Measurements from ENCODE around the gene KRTAP10-2. TPM values are rescaled to one million over a fixed set of nuclear protein-coding genes. Genes with fewer than 3 reads are reported as not detected.

The KRTAP10-2 gene
- total RNA-seq, 1 donor from 2014 or later = not detected

GRCh38 chr21:44511938-44512275 lies 39.4 kb downstream of the KRTAP10-2 start:
- DNase-seq (peak; percentile 37), ATAC-seq (no peak)
- Histone ChIP-seq H3K4me3 (no peak overlapping the region), H3K27me3 (ENCODE audit: low read depth) (peaks cover 13% of the 10 kb centered on the region), H3K27ac (no peak overlapping the region), H3K9me3 (no peaks in the 10 kb centered on the region), H3K4me1 (peaks cover 12% of the 10 kb centered on the region), H3K36me3 (no peaks in the 10 kb centered on the region)
- TF ChIP-seq CTCF (IDR thresholded peaks at IDR 0.05) = no peak
- intact Hi-C loops (cut with DNase I) = no loop called here

GRCh38 chr21:44511219-44511937 lies 39.9 kb downstream of the KRTAP10-2 start:
- TF ChIP-seq CTCF (IDR thresholded peaks at IDR 0.05) = no peak
- Histone ChIP-seq H3K4me1 (peaks cover 12% of the 10 kb centered on the region), H3K36me3 (no peaks in the 10 kb centered on the region), H3K4me3 (no peak overlapping the region), H3K27me3 (ENCODE audit: low read depth) (peaks cover 14% of the 10 kb centered on the region), H3K9me3 (no peaks in the 10 kb centered on the region), H3K27ac (no peak overlapping the region)
- intact Hi-C loops (cut with DNase I) = no loop called here
- ATAC-seq (no peak), DNase-seq (peak; percentile 39)

- Histone ChIP-seq H3K4me1 (peaks cover 12% of the 10 kb centered on the region), H3K9me3 (no peaks in the 10 kb centered on the region), H3K27me3 (ENCODE audit: low read depth) (peaks cover 18% of the 10 kb centered on the region), H3K27ac (no peak overlapping the region), H3K36me3 (no peaks in the 10 kb centered on the region), H3K4me3 (no peak overlapping the region)
- DNase-seq (peak; percentile 79), ATAC-seq (peak; percentile 81 to 84)
- intact Hi-C loops (cut with DNase I) = no loop called here
- peak; percentile 82 for TF ChIP-seq CTCF (IDR thresholded peaks at IDR 0.05)
Measured at GRCh38 chr21:44510508-44511218, 40.6 kb downstream of the KRTAP10-2 start.

- ATAC-seq (no peak), DNase-seq (no peak)
- no peak for TF ChIP-seq CTCF (IDR thresholded peaks at IDR 0.05)
- Histone ChIP-seq H3K27me3 (ENCODE audit: low read depth) (peaks cover 18% of the 10 kb centered on the region), H3K4me3 (no peak overlapping the region), H3K9me3 (no peaks in the 10 kb centered on the region), H3K36me3 (no peaks in the 10 kb centered on the region), H3K4me1 (peaks cover 12% of the 10 kb centered on the region), H3K27ac (no peak overlapping the region)
- intact Hi-C loops (cut with DNase I) = no loop called here
Measured at GRCh38 chr21:44510109-44510507, 41.2 kb downstream of the KRTAP10-2 start.

- DNase-seq (peak; percentile 88), ATAC-seq (peak; percentile 92)
- H3K36me3 ChIP-seq = no peaks in the 10 kb centered on the region
- H3K27me3 ChIP-seq (ENCODE audit: low read depth) = peaks cover 18% of the 10 kb centered on the region
- peak; percentile 35 for TF ChIP-seq CTCF (IDR thresholded peaks at IDR 0.05)
- H3K27ac ChIP-seq = no peak overlapping the region
- H3K4me3 ChIP-seq = no peak overlapping the region
- peaks cover 12% of the 10 kb centered on the region for H3K4me1 ChIP-seq
- H3K9me3 ChIP-seq = no peaks in the 10 kb centered on the region
- intact Hi-C loops (cut with DNase I) = no loop called here
Measured at GRCh38 chr21:44509539-44509938, 41.8 kb downstream of the KRTAP10-2 start.
